IMR-90 (cell line): ENCODE measurements around the gene TM4SF20.

Experiments
- CTCF ChIP-seq: conservative IDR thresholded peaks from 2 replicates; pipeline ENCODE4 v1.5.1; 2012; ENCODE audit warnings: mild to moderate bottlenecking, low read depth, low read length, improper control_type of control experiment
- POLR2A ChIP-seq: IDR thresholded peaks from 2 replicates; pipeline ENCODE4 v1.6.1; 2012; ENCODE audit warnings: mild to moderate bottlenecking, low read depth, low read length
- RFX5 ChIP-seq: IDR thresholded peaks from 2 replicates; pipeline ENCODE4 v1.8.0; 2012; ENCODE audit warnings: low read depth, mild to moderate bottlenecking, low read length, moderate library complexity
- USF2 ChIP-seq: fragments of 150-350 bp; IDR thresholded peaks from 2 replicates; pipeline ENCODE4 v1.6.1; 2017; ENCODE audit warnings: mild to moderate bottlenecking, antibody characterized with exemption, low read length, low read depth

GRCh38 chr2:227312579-227312978 lies 66.5 kb downstream of the TM4SF20 start:
- TF ChIP-seq CTCF (no peak), RFX5 (no peak), USF2 (no peak), POLR2A (no peak)
